ENCODE data around the gene RBM4B.

Gene RBM4B

GRCh38 chr11:66639066-66639813 lies 38.4 kb downstream of the RBM4B start:
- DNase-seq: no peak

- DNase-seq: peak; percentile 98
Observed at GRCh38 chr11:66638177-66639065, 39.3 kb downstream of the RBM4B start, which contains the start of gene RBM4. Gene RBM4 (plus strand): TSS chr11:66638703. CDS start chr11:66639712, 1,009 bp downstream.

GRCh38 chr11:66637557-66638176 lies 40.0 kb downstream of the RBM4B start:
- no peak for DNase-seq

- no peak for DNase-seq
Observed at GRCh38 chr11:66636411-66636810, 41.3 kb downstream of the RBM4B start.

- DNase-seq: no peak
Observed at GRCh38 chr11:66632952-66633351, 44.7 kb downstream of the RBM4B start.

GRCh38 chr11:66631883-66632282 lies 45.8 kb downstream of the RBM4B start:
- DNase-seq: no peak

- no peak for DNase-seq
Observed at GRCh38 chr11:66629356-66629755, 48.3 kb downstream of the RBM4B start.

- DNase-seq: no peak
Observed at GRCh38 chr11:66628061-66628603, 49.6 kb downstream of the RBM4B start.

GRCh38 chr11:66626926-66627325 lies 50.8 kb downstream of the RBM4B start:
- no peak for DNase-seq

GRCh38 chr11:66626382-66626781 lies 51.3 kb downstream of the RBM4B start:
- no peak for DNase-seq

GRCh38 chr11:66625752-66626149 lies 51.9 kb downstream of the RBM4B start:
- DNase-seq: no peak

GRCh38 chr11:66625041-66625751 lies 52.5 kb downstream of the RBM4B start:
- DNase-seq: no peak

- no peak for DNase-seq
Observed at GRCh38 chr11:66624450-66624849, 53.2 kb downstream of the RBM4B start.

- no peak for DNase-seq
Observed at GRCh38 chr11:66619080-66619554, 58.6 kb downstream of the RBM4B start.

- no peak for DNase-seq
Observed at GRCh38 chr11:66617155-66617834, 60.4 kb downstream of the RBM4B start.

- DNase-seq: peak; percentile 98
Observed at GRCh38 chr11:66616379-66617154, 61.1 kb downstream of the RBM4B start, which contains the start of gene RBM14. Gene RBM14 (plus strand): TSS chr11:66616630. CDS start chr11:66616721, 91 bp downstream.
